Measurements from ENCODE around the gene OCA2. TPM values are rescaled to one million over a fixed set of nuclear protein-coding genes. Genes with fewer than 3 reads are reported as not detected.

Gene OCA2
- total and polyA plus RNA-seq, 2 of the 4 experiments (the other 2 are of a cell fraction) = under 0.01 to 0.03 TPM

- Histone ChIP-seq H3K4ac (ENCODE audit: low read depth, low read length) (no peak overlapping the region), H3K4me3 (ENCODE audit: insufficient read depth, low read depth, low read length) (no peak overlapping the region), H3K14ac (replicated peaks; ENCODE audit: low read depth, low read length) (no peak overlapping the region), H4K91ac (ENCODE audit: insufficient read depth, low read depth, low read length) (no peak overlapping the region), H2BK20ac (ENCODE audit: low read depth, low read length) (no peak overlapping the region), H3K36me3 (ENCODE audit: control insufficient read depth, insufficient read depth, low read length) (no peaks in the 10 kb centered on the region), H2BK120ac (ENCODE audit: low read depth, low read length) (no peak overlapping the region), H3K27me3 (ENCODE audit: control insufficient read depth, insufficient read depth, low read length) (no peaks in the 10 kb centered on the region), H3K9me1 (ENCODE audit: insufficient read depth, low read length) (no peaks in the 10 kb centered on the region), H2BK5ac (ENCODE audit: low read depth, low read length, poor library complexity, severe bottlenecking) (no peak overlapping the region), H3K23ac (ENCODE audit: low read depth, low read length) (no peak overlapping the region), H2AFZ (replicated peaks; ENCODE audit: low read length, poor library complexity) (no peak overlapping the region), H2AK9ac (replicated peaks; ENCODE audit: low read depth, low read length, poor library complexity) (no peak overlapping the region), H3K9ac (ENCODE audit: low read depth, low read length) (no peak overlapping the region), H4K8ac (ENCODE audit: low read depth in 2 of 2, low read length in 2 of 2) (no peak overlapping the region), H3K4me1 (ENCODE audit: control insufficient read depth, insufficient read depth, low read length) (no peaks in the 10 kb centered on the region), H3K4me2 (ENCODE audit: low read depth, low read length) (no peak overlapping the region), H3K9me3 (ENCODE audit: control insufficient read depth, insufficient read depth, low read length) (peaks cover 16% of the 10 kb centered on the region), H4K20me1 (ENCODE audit: insufficient read depth, low read length) (no peaks in the 10 kb centered on the region), H3K79me1 (ENCODE audit: low read depth in 1 of 2, low read length in 2 of 2) (no peaks in the 10 kb centered on the region), H2AK5ac (ENCODE audit: low read depth, low read length) (no peak overlapping the region), H2BK15ac (ENCODE audit: low read depth, low read length) (no peak overlapping the region), H3K56ac (ENCODE audit: extremely low read depth, insufficient read depth, low read length) (no peak overlapping the region), H3K27ac (ENCODE audit: insufficient read depth, low read length) (no peak overlapping the region), H4K5ac (ENCODE audit: low read depth, low read length) (no peak overlapping the region), H3K18ac (ENCODE audit: low read depth, low read length) (no peak overlapping the region)
- in situ Hi-C loops (cut with MboI; ENCODE audit: low sequenced_read_pairs) = no loop called here
- dilution Hi-C loops (cut with HindIII; ENCODE audit: low sequenced_read_pairs, unreplicated experiment) = no loop called here
- ChIA-PET POLR2A (ENCODE audit: unreplicated experiment) (no interaction called here), CTCF (no interaction called here)
- intact Hi-C loops (cut with micrococcal nuclease) = no loop called here
- DNase-seq = no peak
- ATAC-seq (ENCODE audit: low read depth) = no peak
- TF ChIP-seq FOS (IDR thresholded peaks at IDR 0.05; ENCODE audit: low read depth, low read length) = no peak
- TF ChIP-seq, protein P1, sequence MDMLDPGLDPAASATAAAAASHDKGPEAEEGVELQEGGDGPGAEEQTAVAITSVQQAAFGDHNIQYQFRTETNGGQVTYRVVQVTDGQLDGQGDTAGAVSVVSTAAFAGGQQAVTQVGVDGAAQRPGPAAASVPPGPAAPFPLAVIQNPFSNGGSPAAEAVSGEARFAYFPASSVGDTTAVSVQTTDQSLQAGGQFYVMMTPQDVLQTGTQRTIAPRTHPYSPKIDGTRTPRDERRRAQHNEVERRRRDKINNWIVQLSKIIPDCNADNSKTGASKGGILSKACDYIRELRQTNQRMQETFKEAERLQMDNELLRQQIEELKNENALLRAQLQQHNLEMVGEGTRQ (IDR thresholded peaks at IDR 0.05; ENCODE audit: low read depth, low read length) = no peak
- TF ChIP-seq BHLHE40 (IDR thresholded peaks at IDR 0.05; ENCODE audit: low read depth, low read length) = no peak
- TF ChIP-seq CEBPB (IDR thresholded peaks at IDR 0.05; ENCODE audit: low read depth, low read length) = no peak
- no peak for TF ChIP-seq MAZ (IDR thresholded peaks at IDR 0.05; ENCODE audit: borderline replicate concordance, low read depth, low read length)
- TF ChIP-seq POLR2A (IDR thresholded peaks at IDR 0.05; ENCODE audit: low read depth, low read length) = no peak
- no peak for TF ChIP-seq MAFK (IDR thresholded peaks at IDR 0.05; ENCODE audit: low read depth, low read length)
- TF ChIP-seq MXI1 (IDR thresholded peaks at IDR 0.05; ENCODE audit: borderline replicate concordance, low read depth, low read length) = no peak
- no peak for TF ChIP-seq RFX5 (IDR thresholded peaks at IDR 0.05; ENCODE audit: low read depth, low read length)
- no peak for TF ChIP-seq ELK1 (IDR thresholded peaks at IDR 0.05; ENCODE audit: borderline replicate concordance, low read depth, low read length)
- no peak for TF ChIP-seq CHD1 (IDR thresholded peaks at IDR 0.05; ENCODE audit: low read depth, low read length)
- TF ChIP-seq NFE2L2 (IDR thresholded peaks at IDR 0.05; ENCODE audit: low read depth, low read length) = no peak
- no peak for TF ChIP-seq SMC3 (IDR thresholded peaks at IDR 0.05; ENCODE audit: low read depth, low read length)
- TF ChIP-seq RAD21 (IDR thresholded peaks at IDR 0.05; ENCODE audit: low read length) = no peak
- no peak for TF ChIP-seq RCOR1 (IDR thresholded peaks at IDR 0.05; ENCODE audit: insufficient replicate concordance, low read length)
- 100% methylated on average over 1 of the region's 3 CpGs; no CpG with 5 or more reads in 1 of the 2 experiments for WGBS, 2 experiments (ENCODE audit: extremely low coverage in 2 of 2, insufficient read length in 1 of 2)
- BruUV-seq (replicated peaks) = no TSS peak
Measured at GRCh38 chr15:27734785-27735495, 364.2 kb downstream of the OCA2 start.

All from IMR-90 (cell line).